Activated CD8-positive, alpha-beta memory T cell treated with anti-CD3 and anti-CD28 coated beads for 36 hours (primary cell): ENCODE data around the gene CGB5. TPM values are rescaled to one million over a fixed set of nuclear protein-coding genes. Genes with fewer than 3 reads are reported as not detected.
"Not testable (repeated sequence)": the region's sequence is repeated elsewhere in the genome, so short reads cannot be mapped to it uniquely, and the experiment has no call there.

Experiments
- CTCF ChIA-PET: fragments of 350-600 bp; sonication (Branson Sonifier 250); formaldehyde crosslinking; loops from one replicate; lab custom pipeline; 2021; ENCODE audit warnings: antibody characterized with exemption; lab: Charles Lee
- POLR2A ChIA-PET: fragments of 350-600 bp; sonication (Branson Sonifier 250); formaldehyde crosslinking; loops from one replicate; lab custom pipeline; 2021; ENCODE audit warnings: antibody characterized with exemption; lab: Charles Lee
- total RNA-seq, 2 experiments: library from RNA; stranded (reverse); gene quantifications; one replicate each; pipeline ENCODE4 v1.2.3, GENCODE V29; 2021

CGB5 gene
- total RNA-seq, 2 experiments from 2014 or later, result not detected

DNA sequence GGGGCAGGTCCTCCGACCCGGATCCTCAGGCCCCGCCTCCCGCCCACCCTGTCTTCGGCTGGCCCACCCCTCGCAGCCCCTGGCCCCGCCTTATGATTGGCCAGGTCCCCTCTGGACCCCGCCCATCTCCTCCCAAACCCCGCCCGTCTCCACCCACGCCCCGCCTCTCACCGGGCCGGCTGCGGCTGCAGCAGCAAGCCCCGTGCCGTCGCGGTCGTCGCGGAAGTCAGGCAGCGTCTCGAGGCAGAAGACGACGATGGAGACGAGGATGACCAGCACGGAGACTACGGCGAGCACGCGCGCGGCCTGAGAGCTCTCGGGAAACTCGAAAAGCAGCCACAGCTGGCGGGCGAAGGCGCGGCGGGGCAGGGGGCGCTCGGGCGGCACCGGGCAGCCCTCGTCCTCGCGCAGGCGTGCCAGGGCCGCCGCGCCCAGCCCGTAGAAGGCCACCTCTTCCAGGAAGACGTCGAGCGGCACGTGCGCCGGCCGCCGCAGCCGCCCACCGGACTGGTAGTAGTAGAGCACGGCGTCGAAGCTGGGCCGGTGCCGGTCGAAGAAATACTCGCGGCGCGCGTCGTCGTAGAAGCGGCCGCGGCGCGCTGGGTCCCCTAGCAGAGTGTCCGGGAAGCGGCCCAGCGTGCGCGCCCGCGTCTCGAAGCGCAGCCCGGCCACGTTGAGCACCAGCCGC lies 28.4 kb downstream of the CGB5 start:
- ChIA-PET CTCF (no interaction called here), POLR2A (no interaction called here)

DNA sequence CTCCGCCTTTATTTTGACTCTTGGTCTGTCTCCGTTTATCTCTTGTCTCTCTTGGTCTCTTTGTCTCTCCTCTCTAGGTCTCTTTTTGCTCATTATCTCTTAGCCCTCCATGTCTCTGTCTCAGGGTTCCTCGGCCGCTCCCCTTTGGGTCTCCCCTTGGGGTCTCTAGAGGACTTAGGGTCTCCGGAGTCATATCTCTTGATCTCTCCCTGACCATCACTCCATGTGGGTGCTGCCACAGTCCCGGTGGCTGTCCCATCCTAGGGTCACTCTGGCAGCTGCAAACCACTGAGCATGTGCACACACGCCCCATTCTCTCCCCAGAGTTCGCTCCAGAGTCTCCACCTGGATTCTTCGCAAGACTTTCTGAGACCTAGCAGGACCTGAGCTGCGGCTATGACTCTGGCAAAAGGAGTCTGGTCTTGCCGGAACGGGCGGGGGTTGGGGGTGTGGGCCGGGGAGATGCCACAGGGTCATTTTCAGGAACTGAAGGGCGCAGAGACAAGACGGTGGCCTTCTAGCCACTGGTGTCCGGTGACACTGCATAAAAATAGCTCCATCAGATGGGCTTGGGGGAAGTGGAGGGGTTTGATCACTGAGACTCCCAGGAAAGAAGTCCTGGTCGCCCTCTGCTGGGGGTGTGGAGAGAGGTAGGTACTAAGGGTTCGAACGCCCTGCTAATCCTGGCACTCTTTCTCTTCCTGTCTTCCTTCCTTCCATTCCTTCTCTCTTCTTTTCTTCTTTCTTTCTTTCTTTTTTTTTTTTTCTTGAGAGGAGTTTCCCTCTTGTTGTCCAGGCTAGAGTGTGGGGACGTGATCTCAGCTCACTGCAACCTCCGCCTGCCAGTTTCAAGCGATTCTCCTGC lies 30.1 kb downstream of the CGB5 start:
- POLR2A ChIA-PET, result no interaction called here
- CTCF ChIA-PET, result interaction anchor here (0.7 to 1.6 kb wide), 5 partner anchors 18 to 156 kb away, joined by 3 to 4 read pairs (median 3); no protein-coding TSS in a partner anchor

DNA sequence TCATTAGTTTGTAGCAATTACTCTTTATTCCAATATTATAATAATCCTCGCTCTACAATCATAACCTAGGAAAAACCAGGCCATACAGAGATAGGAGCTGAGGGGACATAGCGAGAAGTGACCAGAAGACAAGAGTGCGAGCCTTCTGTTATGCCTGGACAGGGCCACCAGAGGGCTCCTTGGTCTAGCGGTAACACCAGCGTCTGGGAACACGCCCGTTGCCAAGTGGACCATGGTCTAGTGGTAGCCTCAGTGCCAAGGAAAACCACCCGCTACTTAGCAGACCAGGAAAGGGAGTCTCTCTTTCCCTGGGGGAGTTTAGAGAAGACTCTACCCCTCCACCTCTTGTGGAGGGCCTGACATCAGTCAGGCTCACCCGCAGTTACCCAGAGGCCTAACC lies 31.2 kb downstream of the CGB5 start:
- CTCF ChIA-PET, result interaction anchor here (1.0 kb wide), 1 partner anchor 123 kb away, joined by 4 read pairs; no protein-coding TSS in a partner anchor
- POLR2A ChIA-PET, result not testable (repeated sequence)

- POLR2A ChIA-PET, result no interaction called here
- CTCF ChIA-PET, result interaction anchor here (1.2 kb wide), 1 partner anchor 17 kb away, joined by 4 read pairs; no protein-coding TSS in a partner anchor
Observed at GRCh38 chr19:49080392-49080791, 36.7 kb downstream of the CGB5 start.

DNA sequence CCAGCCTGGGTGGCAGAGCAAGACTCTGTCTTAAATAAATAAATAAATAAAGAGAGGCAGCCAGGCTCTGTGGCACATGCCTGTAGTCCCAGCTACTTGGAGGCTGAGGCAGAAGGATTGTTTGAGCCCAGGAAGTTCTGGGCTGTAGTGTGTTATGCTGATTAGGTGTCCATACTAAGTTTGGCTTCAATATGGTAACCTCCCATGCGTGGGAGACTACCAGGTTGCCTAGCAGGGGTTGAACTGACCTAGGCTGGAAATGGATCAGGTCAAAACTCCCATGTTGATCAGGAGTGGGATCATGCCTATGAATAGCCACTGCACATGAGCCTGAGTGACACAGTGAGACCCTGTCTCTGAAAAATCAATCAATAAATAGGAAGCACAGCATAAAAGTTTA lies 37.6 kb downstream of the CGB5 start:
- ChIA-PET CTCF (no interaction called here), POLR2A (no interaction called here)

- CTCF ChIA-PET, result no interaction called here
- POLR2A ChIA-PET, result interaction anchor here (0.7 kb wide), 2 partner anchors 29 to 89 kb away, joined by 4 to 9 read pairs; no protein-coding TSS in a partner anchor
Observed at GRCh38 chr19:49084206-49085019, 40.8 kb downstream of the CGB5 start.

- CTCF ChIA-PET, result interaction anchor here (2.5 kb wide), 1 partner anchor 13 kb away, joined by 9 read pairs; no protein-coding TSS in a partner anchor
- POLR2A ChIA-PET, result interaction anchor here (1.2 kb wide), 1 partner anchor 28 kb away, joined by 3 read pairs; no protein-coding TSS in a partner anchor
Observed at GRCh38 chr19:49085020-49085867, 41.6 kb downstream of the CGB5 start, which contains the start of gene SNRNP70. Gene SNRNP70, plus strand, starts transcription at chr19:49085451. Its CDS starts 964 bp downstream, at chr19:49086415.

GRCh38 chr19:49085868-49086232 lies 42.2 kb downstream of the CGB5 start:
- POLR2A ChIA-PET, result interaction anchor here (1.2 kb wide), 1 partner anchor 28 kb away, joined by 3 read pairs; no protein-coding TSS in a partner anchor
- CTCF ChIA-PET, result interaction anchor here (0.9 to 2.5 kb wide), 3 partner anchors 12 to 113 kb away, joined by 3 to 9 read pairs (median 3); partner anchors contain the start of gene LIN7B

GRCh38 chr19:49086296-49086695 lies 42.6 kb downstream of the CGB5 start:
- POLR2A ChIA-PET, result interaction anchor here (1.2 kb wide), 1 partner anchor 27 kb away, joined by 3 read pairs; no protein-coding TSS in a partner anchor
- CTCF ChIA-PET, result interaction anchor here (0.6 to 2.5 kb wide), 6 partner anchors 12 to 375 kb away, joined by 3 to 9 read pairs (median 3); partner anchors contain the start of gene LIN7B

DNA sequence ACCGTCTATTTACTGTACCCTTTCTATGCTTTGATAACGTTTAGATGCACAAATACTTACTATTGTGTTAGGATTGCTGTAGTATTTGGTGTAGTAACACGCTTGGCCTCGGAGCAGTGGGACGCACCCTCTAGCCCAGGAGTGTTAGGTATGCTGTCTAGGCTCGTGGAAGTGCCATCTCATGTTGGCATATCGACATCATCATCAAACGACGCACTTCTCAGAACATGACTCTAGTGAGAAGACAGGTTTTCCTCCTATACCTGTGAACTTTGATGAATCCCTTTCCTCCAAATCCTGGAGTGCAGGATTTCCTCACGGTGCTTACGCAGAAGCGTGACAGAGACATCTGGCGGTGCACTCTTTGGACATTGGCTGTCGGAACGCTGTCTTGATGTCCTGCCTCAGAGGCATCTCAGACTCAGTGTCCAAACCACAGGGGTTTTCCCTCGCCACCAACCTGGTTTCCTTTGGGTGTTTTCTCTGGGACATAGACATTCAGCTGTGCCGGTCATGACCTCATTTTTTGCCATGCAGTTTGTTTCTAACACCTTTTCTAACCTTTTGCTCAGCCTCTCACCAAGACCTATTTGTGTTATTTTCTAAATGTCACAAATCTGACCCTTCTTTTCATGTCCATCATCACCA lies 47.9 kb downstream of the CGB5 start:
- POLR2A ChIA-PET, result interaction anchor here (0.6 kb wide), 1 partner anchor 49 kb away, joined by 3 read pairs; no protein-coding TSS in a partner anchor
- CTCF ChIA-PET, result interaction anchor here (0.7 to 1.1 kb wide), 2 partner anchors 27 to 215 kb away, joined by 3 read pairs; no protein-coding TSS in a partner anchor

DNA sequence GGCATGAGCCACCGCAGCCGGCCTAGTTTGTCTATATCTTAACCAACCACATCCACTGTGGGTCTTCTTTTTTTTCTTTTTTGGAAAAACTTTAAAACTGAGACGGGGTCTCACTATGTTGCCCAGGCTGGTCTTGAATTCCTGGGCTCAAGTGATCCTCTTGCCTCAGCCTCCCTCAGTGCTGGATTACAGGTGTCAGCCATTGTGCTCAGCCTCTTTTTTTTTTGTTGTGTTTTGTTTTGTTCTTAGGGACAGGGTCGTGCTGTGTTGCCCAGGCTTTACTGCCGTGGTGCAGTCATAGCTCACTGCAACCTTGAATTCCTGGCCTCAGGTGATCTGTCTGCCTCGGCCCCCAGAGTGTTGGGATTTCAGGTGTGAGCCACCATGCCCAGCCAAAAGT lies 49.0 kb downstream of the CGB5 start:
- ChIA-PET CTCF (interaction anchor here (1.1 kb wide), 1 partner anchor 25 kb away, joined by 3 read pairs; no protein-coding TSS in a partner anchor), POLR2A (no interaction called here)

Other genes starting within 250 kb of the CGB5 start
- 10 to 100 TPM; 71.5 to 73.1 TPM for gene BCAT2, start 232.8 kb upstream of the CGB5 start, total RNA-seq
- under 1 TPM; 0.27 to 0.44 TPM for gene HSD17B14, start 207.4 kb upstream of the CGB5 start, total RNA-seq
- 1 to 10 TPM; 4.8 to 5.5 TPM for gene PLEKHA4, start 175.2 kb upstream of the CGB5 start, total RNA-seq
- gene PPP1R15A, start 171.4 kb upstream of the CGB5 start, total RNA-seq, result 10 to 100 TPM; 31.4 to 31.9 TPM
- not detected for gene TULP2, start 145.1 kb upstream of the CGB5 start, total RNA-seq
- gene NUCB1, start 143.5 kb upstream of the CGB5 start, total RNA-seq, result 10 to 100 TPM; 89.2 to 89.5 TPM
- under 1 TPM; 0.32 to 0.67 TPM for gene DHDH, start 110.1 kb upstream of the CGB5 start, total RNA-seq
- 100 to 1,000 TPM; 272 to 279 TPM for gene BAX, start 89.0 kb upstream of the CGB5 start, total RNA-seq
- gene FTL, start 78.5 kb upstream of the CGB5 start, total RNA-seq, result 1,000 to 10,000 TPM; 1,469 to 1,496 TPM
- 10 to 100 TPM; 50.8 to 54.7 TPM for gene GYS1, start 50.5 kb upstream of the CGB5 start, total RNA-seq
- gene RUVBL2, start 50.0 kb upstream of the CGB5 start, total RNA-seq, result 100 to 1,000 TPM; 173 to 175 TPM
- not detected for gene LHB, start 26.8 kb upstream of the CGB5 start, total RNA-seq
- not detected for gene CGB3, start 19.5 kb upstream of the CGB5 start, total RNA-seq
- not detected for gene CGB2, start 12.0 kb upstream of the CGB5 start, total RNA-seq
- not detected for gene CGB1, start 7.0 kb upstream of the CGB5 start, total RNA-seq
- gene CGB8, start 5.3 kb downstream of the CGB5 start, total RNA-seq, result not detected
- gene CGB7, start 13.9 kb downstream of the CGB5 start, total RNA-seq, result not detected
- not detected for gene NTF4, start 21.0 kb downstream of the CGB5 start, total RNA-seq
- gene KCNA7, start 28.9 kb downstream of the CGB5 start, total RNA-seq, result not detected
- gene SNRNP70, start 41.6 kb downstream of the CGB5 start, total RNA-seq, result 100 to 1,000 TPM; 201 TPM
- gene LIN7B, start 70.5 kb downstream of the CGB5 start, total RNA-seq, result 1 to 10 TPM; 4.7 to 4.9 TPM
- gene C19orf73, start 75.3 kb downstream of the CGB5 start, total RNA-seq, result 1 to 10 TPM; 1.0 to 1.4 TPM
- 1 to 10 TPM; 3.9 to 4.7 TPM for gene PPFIA3, start 75.7 kb downstream of the CGB5 start, total RNA-seq
- gene HRC, start 111.5 kb downstream of the CGB5 start, total RNA-seq, result not detected
- gene TRPM4, start 113.9 kb downstream of the CGB5 start, total RNA-seq, result under 1 TPM in 1 of 2 experiments, not detected in 1; 0.13 TPM